Neural cell (in vitro differentiated cells): ENCODE measurements around the gene MAML2.

Source experiments
- EP300 ChIP-seq: fragments of 450-650 bp; conservative IDR thresholded peaks from 2 replicates; pipeline ENCODE4 v1.6.1; 2014; ENCODE audit warnings: antibody characterized with exemption, mild to moderate bottlenecking, moderate library complexity; ENCODE audit not compliant: poor library complexity, severe bottlenecking
- EZH2 ChIP-seq: fragments of 200-600, 300-800 bp; shearing (Covaris generic), sonication (generic); IDR thresholded peaks from 2 replicates; pipeline ENCODE4 v1.6.1; 2014; ENCODE audit warnings: antibody characterized with exemption, low read length, borderline replicate concordance, mild to moderate bottlenecking; ENCODE audit not compliant: insufficient read depth, poor library complexity, severe bottlenecking
- MXI1 ChIP-seq: fragments of 450-650 bp; conservative IDR thresholded peaks from 2 replicates; pipeline ENCODE4 v1.6.1; 2014; ENCODE audit warnings: antibody characterized with exemption, mild to moderate bottlenecking; ENCODE audit not compliant: poor library complexity, severe bottlenecking
- POLR2AphosphoS5 ChIP-seq: IDR thresholded peaks from 2 replicates; pipeline ENCODE4 v1.6.1; 2012
- RAD21 ChIP-seq: fragments of 450-650 bp; conservative IDR thresholded peaks from 2 replicates; pipeline ENCODE4 v1.6.1; 2014; ENCODE audit warnings: antibody characterized with exemption, mild to moderate bottlenecking, moderate library complexity
- SMC3 ChIP-seq: fragments of 450-650 bp; conservative IDR thresholded peaks from 2 replicates; pipeline ENCODE4 v1.6.1; 2014; ENCODE audit warnings: antibody characterized with exemption, mild to moderate bottlenecking, moderate library complexity; ENCODE audit not compliant: poor library complexity
- TAF1 ChIP-seq: IDR thresholded peaks from 2 replicates; pipeline ENCODE4 v1.6.1; 2012; ENCODE audit warnings: low read depth
- TF ChIP-seq, protein P1 (sequence below): fragments of 450-650 bp; IDR thresholded peaks from 2 replicates; pipeline ENCODE4 v1.5.1; 2014; ENCODE audit warnings: antibody characterized with exemption, mild to moderate bottlenecking, moderate library complexity; ENCODE audit not compliant: poor library complexity, severe bottlenecking
- TF ChIP-seq, protein P2 (sequence below): IDR thresholded peaks from 2 replicates; pipeline ENCODE4 v1.6.1; 2012; ENCODE audit warnings: borderline replicate concordance

DNA sequence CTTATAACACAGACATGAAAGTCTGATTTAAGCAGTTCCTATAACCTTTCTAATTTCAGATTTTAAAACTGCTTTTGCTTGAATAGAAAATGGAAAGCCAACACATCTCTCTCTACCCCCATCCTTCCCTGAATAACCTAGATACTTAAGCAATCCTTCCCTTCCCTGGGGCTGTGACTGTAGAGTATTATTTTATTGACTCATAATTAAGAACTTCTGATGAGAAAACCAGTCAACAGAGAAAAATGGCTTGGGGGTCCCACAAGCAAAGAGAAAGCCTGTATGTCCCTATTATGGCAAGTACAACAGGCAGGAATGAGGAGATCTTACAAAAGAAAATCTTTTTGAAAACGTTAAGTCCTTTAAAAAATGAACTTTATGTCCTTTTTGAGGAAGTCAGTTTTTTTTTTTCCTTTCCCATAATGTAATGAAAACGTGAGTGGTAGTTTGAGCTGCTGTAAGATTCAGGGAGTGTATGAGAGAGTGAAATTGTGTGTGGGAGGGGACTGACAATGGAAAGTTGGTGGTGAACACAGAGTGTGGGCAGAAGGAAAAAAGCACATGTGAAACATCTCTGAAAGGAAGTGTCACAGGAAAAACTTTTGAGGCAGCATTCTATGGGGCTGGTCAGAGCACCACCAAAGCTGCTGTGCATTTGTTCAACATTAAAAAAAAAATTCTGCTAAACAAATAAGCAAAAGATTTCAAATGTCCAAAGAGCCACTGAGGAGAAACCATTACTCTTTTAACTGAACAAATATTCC is 154.6 kb downstream of the MAML2 start:
- TF ChIP-seq, protein P1, sequence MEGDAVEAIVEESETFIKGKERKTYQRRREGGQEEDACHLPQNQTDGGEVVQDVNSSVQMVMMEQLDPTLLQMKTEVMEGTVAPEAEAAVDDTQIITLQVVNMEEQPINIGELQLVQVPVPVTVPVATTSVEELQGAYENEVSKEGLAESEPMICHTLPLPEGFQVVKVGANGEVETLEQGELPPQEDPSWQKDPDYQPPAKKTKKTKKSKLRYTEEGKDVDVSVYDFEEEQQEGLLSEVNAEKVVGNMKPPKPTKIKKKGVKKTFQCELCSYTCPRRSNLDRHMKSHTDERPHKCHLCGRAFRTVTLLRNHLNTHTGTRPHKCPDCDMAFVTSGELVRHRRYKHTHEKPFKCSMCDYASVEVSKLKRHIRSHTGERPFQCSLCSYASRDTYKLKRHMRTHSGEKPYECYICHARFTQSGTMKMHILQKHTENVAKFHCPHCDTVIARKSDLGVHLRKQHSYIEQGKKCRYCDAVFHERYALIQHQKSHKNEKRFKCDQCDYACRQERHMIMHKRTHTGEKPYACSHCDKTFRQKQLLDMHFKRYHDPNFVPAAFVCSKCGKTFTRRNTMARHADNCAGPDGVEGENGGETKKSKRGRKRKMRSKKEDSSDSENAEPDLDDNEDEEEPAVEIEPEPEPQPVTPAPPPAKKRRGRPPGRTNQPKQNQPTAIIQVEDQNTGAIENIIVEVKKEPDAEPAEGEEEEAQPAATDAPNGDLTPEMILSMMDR: no peak
- TF ChIP-seq RAD21: no peak
- TF ChIP-seq, protein P2, sequence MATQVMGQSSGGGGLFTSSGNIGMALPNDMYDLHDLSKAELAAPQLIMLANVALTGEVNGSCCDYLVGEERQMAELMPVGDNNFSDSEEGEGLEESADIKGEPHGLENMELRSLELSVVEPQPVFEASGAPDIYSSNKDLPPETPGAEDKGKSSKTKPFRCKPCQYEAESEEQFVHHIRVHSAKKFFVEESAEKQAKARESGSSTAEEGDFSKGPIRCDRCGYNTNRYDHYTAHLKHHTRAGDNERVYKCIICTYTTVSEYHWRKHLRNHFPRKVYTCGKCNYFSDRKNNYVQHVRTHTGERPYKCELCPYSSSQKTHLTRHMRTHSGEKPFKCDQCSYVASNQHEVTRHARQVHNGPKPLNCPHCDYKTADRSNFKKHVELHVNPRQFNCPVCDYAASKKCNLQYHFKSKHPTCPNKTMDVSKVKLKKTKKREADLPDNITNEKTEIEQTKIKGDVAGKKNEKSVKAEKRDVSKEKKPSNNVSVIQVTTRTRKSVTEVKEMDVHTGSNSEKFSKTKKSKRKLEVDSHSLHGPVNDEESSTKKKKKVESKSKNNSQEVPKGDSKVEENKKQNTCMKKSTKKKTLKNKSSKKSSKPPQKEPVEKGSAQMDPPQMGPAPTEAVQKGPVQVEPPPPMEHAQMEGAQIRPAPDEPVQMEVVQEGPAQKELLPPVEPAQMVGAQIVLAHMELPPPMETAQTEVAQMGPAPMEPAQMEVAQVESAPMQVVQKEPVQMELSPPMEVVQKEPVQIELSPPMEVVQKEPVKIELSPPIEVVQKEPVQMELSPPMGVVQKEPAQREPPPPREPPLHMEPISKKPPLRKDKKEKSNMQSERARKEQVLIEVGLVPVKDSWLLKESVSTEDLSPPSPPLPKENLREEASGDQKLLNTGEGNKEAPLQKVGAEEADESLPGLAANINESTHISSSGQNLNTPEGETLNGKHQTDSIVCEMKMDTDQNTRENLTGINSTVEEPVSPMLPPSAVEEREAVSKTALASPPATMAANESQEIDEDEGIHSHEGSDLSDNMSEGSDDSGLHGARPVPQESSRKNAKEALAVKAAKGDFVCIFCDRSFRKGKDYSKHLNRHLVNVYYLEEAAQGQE: no peak
- no peak for TF ChIP-seq EP300
- TF ChIP-seq TAF1: no peak
- no peak for TF ChIP-seq EZH2
- TF ChIP-seq POLR2AphosphoS5: no peak
- no peak for TF ChIP-seq MXI1
- TF ChIP-seq SMC3: no peak
